ENCODE measurements around the gene KCNK7. TPM values are rescaled to one million over a fixed set of nuclear protein-coding genes. Genes with fewer than 3 reads are reported as not detected.

The KCNK7 gene
- total RNA-seq, 1 experiment from 2014 or later, result 1.8 TPM

- H2BK5ac ChIP-seq (ENCODE audit: insufficient read length, low read length), result no peak overlapping the region
- H3K27me3 Mint-ChIP-seq (ENCODE audit: low read depth), result peaks cover 1% of the 10 kb centered on the region; the same call in 1 of the 2 replicates
- no peak overlapping the region for H2BK20ac ChIP-seq (ENCODE audit: low read depth, low read length, poor library complexity, severe bottlenecking)
- no peak overlapping the region for H3K56ac ChIP-seq (ENCODE audit: insufficient read length, low read depth, low read length)
- H3K4me1 ChIP-seq (ENCODE audit: insufficient read depth, low read length), result no peaks in the 10 kb centered on the region; the same call in 1 of the 2 replicates
- H2BK15ac ChIP-seq (ENCODE audit: low read depth, low read length), result no peak overlapping the region
- no peak overlapping the region for H2AFZ ChIP-seq (ENCODE audit: low read length)
- H3K18ac ChIP-seq (ENCODE audit: insufficient read length, low read depth, low read length), result no peak overlapping the region
- peak overlapping the region; percentile 49 for H3K14ac ChIP-seq (ENCODE audit: insufficient read depth, low read length)
- H3K27ac Mint-ChIP-seq, result peak overlapping the region; percentile 57 to 79 (median 70); a peak in 5 of 7 replicates
- WGBS (ENCODE audit: extremely low coverage, insufficient read length, low lambda C conversion rate), result no CpG with 5 or more reads among the region's 67 CpGs
- no peak overlapping the region for H4K5ac ChIP-seq (ENCODE audit: insufficient read length, low read depth, low read length)
- peaks cover 11 to 59% (median 57%) of the 10 kb centered on the region in 3 experiments; a peak in 6 of 7 replicates for H3K36me3 Mint-ChIP-seq (ENCODE audit: insufficient read depth in 1 of 3, low read depth in 3 of 3)
- no peak overlapping the region for H4K8ac ChIP-seq (replicated peaks; ENCODE audit: insufficient read length, low read depth, low read length)
- H4K20me1 ChIP-seq (ENCODE audit: control insufficient read depth, insufficient read depth, insufficient read length), result no peaks in the 10 kb centered on the region
- H4K91ac ChIP-seq (ENCODE audit: insufficient read length, low read depth, low read length), result no peak overlapping the region
- no peak overlapping the region for H3K27ac ChIP-seq (ENCODE audit: insufficient read length, low read depth, low read length)
- H2BK120ac ChIP-seq (ENCODE audit: low read depth, low read length, poor library complexity, severe bottlenecking), result no peak overlapping the region
- no peak overlapping the region for H3K23ac ChIP-seq (ENCODE audit: insufficient read length, low read depth, low read length)
- H3K79me2 ChIP-seq (ENCODE audit: insufficient read depth, low read length), result no peaks in the 10 kb centered on the region
- peak overlapping the region; percentile 53 for H3K4me2 ChIP-seq (ENCODE audit: insufficient read depth, insufficient read length, low read length)
- peak overlapping the region; percentile 55 to 81 for H3K4me3 Mint-ChIP-seq
- H3K4ac ChIP-seq (ENCODE audit: low read depth, low read length), result no peak overlapping the region
- no peak overlapping the region for H3T11ph ChIP-seq (ENCODE audit: low read length)
- TF ChIP-seq, protein P1, sequence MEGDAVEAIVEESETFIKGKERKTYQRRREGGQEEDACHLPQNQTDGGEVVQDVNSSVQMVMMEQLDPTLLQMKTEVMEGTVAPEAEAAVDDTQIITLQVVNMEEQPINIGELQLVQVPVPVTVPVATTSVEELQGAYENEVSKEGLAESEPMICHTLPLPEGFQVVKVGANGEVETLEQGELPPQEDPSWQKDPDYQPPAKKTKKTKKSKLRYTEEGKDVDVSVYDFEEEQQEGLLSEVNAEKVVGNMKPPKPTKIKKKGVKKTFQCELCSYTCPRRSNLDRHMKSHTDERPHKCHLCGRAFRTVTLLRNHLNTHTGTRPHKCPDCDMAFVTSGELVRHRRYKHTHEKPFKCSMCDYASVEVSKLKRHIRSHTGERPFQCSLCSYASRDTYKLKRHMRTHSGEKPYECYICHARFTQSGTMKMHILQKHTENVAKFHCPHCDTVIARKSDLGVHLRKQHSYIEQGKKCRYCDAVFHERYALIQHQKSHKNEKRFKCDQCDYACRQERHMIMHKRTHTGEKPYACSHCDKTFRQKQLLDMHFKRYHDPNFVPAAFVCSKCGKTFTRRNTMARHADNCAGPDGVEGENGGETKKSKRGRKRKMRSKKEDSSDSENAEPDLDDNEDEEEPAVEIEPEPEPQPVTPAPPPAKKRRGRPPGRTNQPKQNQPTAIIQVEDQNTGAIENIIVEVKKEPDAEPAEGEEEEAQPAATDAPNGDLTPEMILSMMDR (conservative IDR thresholded peaks at IDR 0.05), result no peak
- DNase-seq, result peak; percentile 99
- H3K9ac ChIP-seq (ENCODE audit: extremely low read depth, insufficient read length, low read length), result no peak overlapping the region
- H3K79me1 ChIP-seq (ENCODE audit: insufficient read depth, low read depth, low read length, poor library complexity, severe bottlenecking), result no peaks in the 10 kb centered on the region
- no peak overlapping the region for H2BK12ac ChIP-seq (ENCODE audit: insufficient read length, low read depth, low read length)
- no peak overlapping the region for H2AK5ac ChIP-seq (ENCODE audit: insufficient read length, low read length)
- peaks cover 8% of the 10 kb centered on the region for H3K23me2 ChIP-seq (ENCODE audit: insufficient read length, low read depth, low read length, poor library complexity, severe bottlenecking)
- H3K27me3 ChIP-seq (ENCODE audit: insufficient read depth, low read length), result no peaks in the 10 kb centered on the region
- H3K9me3 Mint-ChIP-seq, result no peaks in the 10 kb centered on the region
- no peaks in the 10 kb centered on the region for H3K9me3 ChIP-seq (ENCODE audit: control insufficient read depth, low read depth, low read length)
- peaks cover 9 to 20% of the 10 kb centered on the region in 2 experiments for H3K4me1 Mint-ChIP-seq
Measured at GRCh38 chr11:65606876-65607613, 11.4 kb upstream of the KCNK7 start.
